Osteocyte (in vitro differentiated cells): ENCODE measurements around the gene IGSF21. TPM values are rescaled to one million over a fixed set of nuclear protein-coding genes. Genes with fewer than 3 reads are reported as not detected.
A peak's percentile ranks its signal among the peaks of the same experiment; 100 is the strongest.

Source experiments
- DNase-seq: peaks from one replicate; pipeline ENCODE4 v3.0.0; 2021; ENCODE audit warnings: mixed read lengths; ENCODE audit not compliant: unreplicated experiment; ENCODE audit errors: extremely low spot score
- H3K27ac Mint-ChIP-seq: one replicate; pipeline ENCODE4 v1.8.0; 2021; ENCODE audit warnings: mild to moderate bottlenecking, mixed read lengths; ENCODE audit not compliant: unreplicated experiment
- H3K27me3 Mint-ChIP-seq: one replicate; pipeline ENCODE4 v1.8.0; 2021; ENCODE audit warnings: mixed read lengths; ENCODE audit not compliant: unreplicated experiment
- H3K36me3 Mint-ChIP-seq: one replicate; pipeline ENCODE4 v1.8.0; 2021; ENCODE audit warnings: mixed read lengths; ENCODE audit not compliant: unreplicated experiment
- H3K4me1 Mint-ChIP-seq: one replicate; pipeline ENCODE4 v1.8.0; 2021; ENCODE audit warnings: mixed read lengths; ENCODE audit not compliant: unreplicated experiment
- H3K4me3 Mint-ChIP-seq: one replicate; pipeline ENCODE4 v1.8.0; 2021; ENCODE audit warnings: mild to moderate bottlenecking, moderate library complexity, mixed read lengths; ENCODE audit not compliant: unreplicated experiment
- H3K9me3 Mint-ChIP-seq: one replicate; pipeline ENCODE4 v1.8.0; 2021; ENCODE audit warnings: mixed read lengths; ENCODE audit not compliant: unreplicated experiment
- CTCF ChIP-seq: fragments of 200-600 bp; sonication (generic); IDR thresholded peaks from 2 replicates; pipeline ENCODE4 v1.5.0; 2021; ENCODE audit warnings: antibody characterized with exemption, mild to moderate bottlenecking, moderate library complexity
- total RNA-seq: library from RNA; stranded (reverse); gene quantifications from 2 replicates; pipeline ENCODE4 v1.2.1, GENCODE V29; 2021

IGSF21 gene
- total RNA-seq, 1 donor from 2014 or later: not detected

- no peaks in the 10 kb centered on the region for H3K36me3 Mint-ChIP-seq
- H3K4me1 Mint-ChIP-seq: no peaks in the 10 kb centered on the region
- H3K27ac Mint-ChIP-seq: no peak overlapping the region
- H3K9me3 Mint-ChIP-seq: peaks cover 9% of the 10 kb centered on the region
- no peak overlapping the region for H3K4me3 Mint-ChIP-seq
- no peak for TF ChIP-seq CTCF
- no peaks in the 10 kb centered on the region for H3K27me3 Mint-ChIP-seq
- no peak for DNase-seq
Measured at GRCh38 chr1:18297896-18298648, 190.5 kb downstream of the IGSF21 start.

GRCh38 chr1:18299441-18300338 lies 192.1 kb downstream of the IGSF21 start:
- Mint-ChIP-seq H3K4me1 (no peaks in the 10 kb centered on the region), H3K4me3 (no peak overlapping the region), H3K27me3 (no peaks in the 10 kb centered on the region), H3K27ac (no peak overlapping the region), H3K9me3 (peaks cover 9% of the 10 kb centered on the region), H3K36me3 (no peaks in the 10 kb centered on the region)
- peak; percentile 45 for TF ChIP-seq CTCF
- DNase-seq: no peak

- no peak for DNase-seq
- Mint-ChIP-seq H3K4me1 (no peaks in the 10 kb centered on the region), H3K4me3 (no peak overlapping the region), H3K9me3 (peaks cover 6% of the 10 kb centered on the region), H3K27ac (no peak overlapping the region), H3K27me3 (no peaks in the 10 kb centered on the region), H3K36me3 (no peaks in the 10 kb centered on the region)
- TF ChIP-seq CTCF: no peak
Measured at GRCh38 chr1:18300376-18300775, 192.8 kb downstream of the IGSF21 start.

GRCh38 chr1:18302788-18303413 lies 195.3 kb downstream of the IGSF21 start:
- peaks cover 5% of the 10 kb centered on the region for H3K9me3 Mint-ChIP-seq
- no peaks in the 10 kb centered on the region for H3K36me3 Mint-ChIP-seq
- H3K4me3 Mint-ChIP-seq: no peak overlapping the region
- peak; percentile 18 for TF ChIP-seq CTCF
- no peaks in the 10 kb centered on the region for H3K4me1 Mint-ChIP-seq
- no peak overlapping the region for H3K27ac Mint-ChIP-seq
- no peaks in the 10 kb centered on the region for H3K27me3 Mint-ChIP-seq
- no peak for DNase-seq
